C4-2B (cell line): Measurements from ENCODE around the gene PTPRCAP.

Source experiments
- CTCF ChIP-seq: fragments of 450-650 bp; conservative IDR thresholded peaks from 2 replicates; pipeline ENCODE4 v1.5.1; 2017; ENCODE audit warnings: mild to moderate bottlenecking
- ZFX ChIP-seq: fragments of 450-650 bp; IDR thresholded peaks from 2 replicates; pipeline ENCODE4 v1.6.1; 2017

- TF ChIP-seq CTCF (no peak), ZFX (no peak)
Observed at GRCh38 chr11:67416416-67417335, 20.8 kb downstream of the PTPRCAP start.
